Kidney (tissue), 14 donors: ENCODE data around the gene CHD9. TPM values are rescaled to one million over a fixed set of nuclear protein-coding genes. Genes with fewer than 3 reads are reported as not detected.

Experiments used
- DNase-seq, 5 donors: peaks; one replicate each; pipeline ENCODE4 v3.0.0-alpha.2; 2013 to 2020
- FAIRE-seq: peaks from 2 replicates; lab custom pipeline; 2012; peaks lifted over from hg19 to GRCh38; lab: Jason Lieb, UNC
- H3K27ac ChIP-seq, 2 donors: one replicate each; pipeline ENCODE4 v1.7.0; 2013; ENCODE audit warnings: low read depth in 2 of 2, low read length in 2 of 2, inconsistent platforms in 1 of 2
- H3K27me3 ChIP-seq: one replicate; pipeline ENCODE4 v1.7.1; 2013; ENCODE audit warnings: low read length, inconsistent platforms; ENCODE audit not compliant: control insufficient read depth, insufficient read depth
- H3K36me3 ChIP-seq, 3 donors: one replicate each; pipeline versions ENCODE4 v1.7.0 to v1.7.1; 2013; ENCODE audit warnings: low read length in 3 of 3, control low read depth in 1 of 3, inconsistent platforms in 1 of 3; ENCODE audit not compliant: insufficient read depth in 3 of 3, control insufficient read depth in 2 of 3
- H3K4me1 ChIP-seq, 3 donors: one replicate each; pipeline versions ENCODE4 v1.7.0 to v1.7.1; 2013; ENCODE audit warnings: low read length in 3 of 3, inconsistent platforms in 1 of 3, low read depth in 1 of 3; ENCODE audit not compliant: control insufficient read depth in 2 of 3, insufficient read depth in 2 of 3
- H3K4me3 ChIP-seq, 3 donors: one replicate each; pipeline versions ENCODE4 v1.7.0 to v1.8.1; 2013; ENCODE audit warnings: low read length in 3 of 3, control low read depth in 1 of 3, inconsistent platforms in 1 of 3
- H3K9ac ChIP-seq, 3 donors: one replicate each; pipeline versions ENCODE4 v1.7.0 to v1.7.1; 2013; ENCODE audit warnings: low read length in 3 of 3, control low read depth in 1 of 3, inconsistent platforms in 1 of 3
- H3K9me3 ChIP-seq, 3 donors: one replicate each; pipeline versions ENCODE4 v1.7.0 to v1.7.1; 2013; ENCODE audit warnings: low read length in 3 of 3, control low read depth in 1 of 3, inconsistent platforms in 1 of 3; ENCODE audit not compliant: control insufficient read depth in 2 of 3, insufficient read depth in 1 of 3
- CTCF ChIP-seq: IDR thresholded peaks from 3 replicates; pipeline ENCODE4 v1.5.1; 2012; ENCODE audit warnings: mild to moderate bottlenecking, moderate library complexity, borderline replicate concordance; ENCODE audit not compliant: insufficient read depth; ENCODE audit errors: extremely low read depth
- intact Hi-C: fragments of 100-400 bp; cut with DNase I; formaldehyde crosslinking; loops from one replicate; pipeline ENCODE4 v1.11.1; 2022
- polyA plus RNA-seq: library from polyadenylated mRNA; stranded (reverse); fragments of 350-450 nt; fragmentation: Illumina TruSeq; extraction: RNeasy Lipid Tissue Mini Kit (QIAGEN cat#74804); gene quantifications from one replicate; pipeline ENCODE4 v1.2.3, GENCODE V29; 2014; ENCODE audit warnings: low read depth, low replicate concordance; ENCODE audit not compliant: insufficient read depth
- total RNA-seq: library from RNA; stranded (reverse); fragmentation: NEBNext Ultra II Directional; extraction: Animal tissue kit (Norgen Biotek cat#: 25700); gene quantifications from one replicate; pipeline ENCODE4 v1.2.1, GENCODE V29; 2021
- donor health status: control.
- donor health status: control.
- donor health status: control.
- donor health status: control.
- donor health status: control.
- donor health status: DM: yes; HTN: yes; CAD: no.
- donor health status: Normal renal cell carcinoma (clear cell type).

The CHD9 gene
- total and polyA plus RNA-seq, 2 donors from 2014 or later: 9.4 to 83.7 TPM

GRCh38 chr16:53355064-53355463 lies 300.3 kb downstream of the CHD9 start:
- TF ChIP-seq CTCF: no peak
- intact Hi-C loops: no loop called here
- Histone ChIP-seq H3K27ac (no peak overlapping the region), H3K27me3 (no peaks in the 10 kb centered on the region), H3K4me1 (no peaks in the 10 kb centered on the region), H3K9ac (no peak overlapping the region), H3K4me3 (no peak overlapping the region), H3K36me3 (no peaks in the 10 kb centered on the region), H3K9me3 (no peaks in the 10 kb centered on the region)
- FAIRE-seq (no peak), DNase-seq (no peak)

GRCh38 chr16:53356478-53357207 lies 301.9 kb downstream of the CHD9 start:
- H3K27me3 ChIP-seq: no peaks in the 10 kb centered on the region
- no peak overlapping the region for H3K4me3 ChIP-seq
- H3K36me3 ChIP-seq: no peaks in the 10 kb centered on the region
- no peak overlapping the region for H3K27ac ChIP-seq
- H3K9ac ChIP-seq: no peak overlapping the region
- H3K4me1 ChIP-seq: no peaks in the 10 kb centered on the region
- no peaks in the 10 kb centered on the region for H3K9me3 ChIP-seq
- intact Hi-C loops: no loop called here
- TF ChIP-seq CTCF: no peak
- peak in 1 of 5 donors; percentile 3 for DNase-seq
- FAIRE-seq: no peak

- intact Hi-C loops: no loop called here
- FAIRE-seq (no peak), DNase-seq (no peak)
- Histone ChIP-seq H3K9ac (no peak overlapping the region), H3K9me3 (no peaks in the 10 kb centered on the region), H3K27me3 (no peaks in the 10 kb centered on the region), H3K4me3 (no peak overlapping the region), H3K4me1 (no peaks in the 10 kb centered on the region), H3K27ac (no peak overlapping the region), H3K36me3 (no peaks in the 10 kb centered on the region)
- TF ChIP-seq CTCF: no peak
Observed at GRCh38 chr16:53357208-53357586, 302.4 kb downstream of the CHD9 start.

GRCh38 chr16:53357955-53358354 lies 303.2 kb downstream of the CHD9 start:
- no peaks in the 10 kb centered on the region for H3K4me1 ChIP-seq
- H3K27me3 ChIP-seq: no peaks in the 10 kb centered on the region
- H3K9ac ChIP-seq: no peak overlapping the region
- intact Hi-C loops: no loop called here
- H3K27ac ChIP-seq: no peak overlapping the region
- no peak overlapping the region for H3K4me3 ChIP-seq
- H3K36me3 ChIP-seq: no peaks in the 10 kb centered on the region
- H3K9me3 ChIP-seq: no peaks in the 10 kb centered on the region
- DNase-seq (no peak), FAIRE-seq (no peak)
- no peak for TF ChIP-seq CTCF
